SK-N-SH (cell line): ENCODE measurements around the gene FOXK1. TPM values are rescaled to one million over a fixed set of nuclear protein-coding genes. Genes with fewer than 3 reads are reported as not detected.

Experiments
- CTCF ChIA-PET: fragments of 300-600, 350-600 bp; formaldehyde crosslinking; extraction: SDS; loops from one replicate; lab custom pipeline; 2021; lab: Yijun Ruan, JAX
- POLR2A ChIA-PET: fragments of 350-600 bp; sonication (Branson Sonifier 250); formaldehyde crosslinking; extraction: SDS; loops from one replicate; lab custom pipeline; 2020; ENCODE audit warnings: antibody characterized with exemption, inconsistent platforms; lab: Yijun Ruan, JAX
- DNase-seq: peaks from one replicate; pipeline ENCODE4 v3.0.0; 2012
- H2AFZ ChIP-seq: fragments of 200-600 bp; sonication (generic); 2 replicates; pipeline ENCODE4 v1.8.1; 2016; ENCODE audit warnings: antibody characterized with exemption, mild to moderate bottlenecking, low read depth
- H3F3A ChIP-seq: fragments of 200-600 bp; sonication (generic); replicated peaks from 2 replicates; pipeline ENCODE3; 2016; ENCODE audit warnings: antibody characterized with exemption, mild to moderate bottlenecking; ENCODE audit not compliant: insufficient read depth
- H3K27ac ChIP-seq, 2 experiments: fragments of 200-500 bp in 1 of 2; fragments of 200-600 bp in 1 of 2; sonication (Bioruptor generic) in 1 of 2; sonication (generic), shearing (Covaris generic) in 1 of 2; 2 replicates each; pipeline versions ENCODE4 v1.5.1 to v1.6.1; 2014 to 2016; ENCODE audit warnings: low read depth in 2 of 2, inconsistent platforms in 1 of 2, low read length in 1 of 2, mild to moderate bottlenecking in 1 of 2, mixed read lengths in 1 of 2
- H3K27me3 ChIP-seq: fragments of 200-600 bp; sonication (generic), shearing (Covaris generic); 2 replicates; pipeline ENCODE4 v1.6.1; 2016; ENCODE audit warnings: mixed run types; ENCODE audit not compliant: insufficient read depth
- H3K36me3 ChIP-seq, 2 experiments: fragments of 200-500 bp in 1 of 2; fragments of 200-600 bp in 1 of 2; sonication (Bioruptor generic) in 1 of 2; sonication (generic) in 1 of 2; replicated peaks in 1 of 2; 2 replicates each; pipeline versions ENCODE3 to v1.5.1; 2014 to 2016; ENCODE audit warnings: low read length in 1 of 2, mild to moderate bottlenecking in 1 of 2; ENCODE audit not compliant: insufficient read depth in 2 of 2, control insufficient read depth in 1 of 2
- H3K4me1 ChIP-seq, 2 experiments: fragments of 200-500 bp in 1 of 2; fragments of 200-600 bp in 1 of 2; sonication (Bioruptor generic) in 1 of 2; sonication (generic), shearing (Covaris generic) in 1 of 2; 2 replicates each; pipeline versions ENCODE4 v1.5.1 to v1.6.1; 2014 to 2016; ENCODE audit warnings: low read depth in 1 of 2, low read length in 1 of 2, mixed run types in 1 of 2; ENCODE audit not compliant: insufficient read depth in 2 of 2, control insufficient read depth in 1 of 2
- H3K4me2 ChIP-seq: fragments of 200-600 bp; sonication (generic), shearing (Covaris generic); 2 replicates; pipeline ENCODE4 v1.6.1; 2017; ENCODE audit warnings: mixed run types
- H3K4me3 ChIP-seq, 2 experiments: fragments of 200-500 bp in 1 of 2; fragments of 200-600 bp in 1 of 2; sonication (Bioruptor generic) in 1 of 2; sonication (generic), shearing (Covaris generic) in 1 of 2; 2 replicates each; pipeline versions ENCODE4 v1.5.1 to v1.8.1; 2014 to 2016; ENCODE audit warnings: low read depth in 2 of 2, inconsistent platforms in 1 of 2, low read length in 1 of 2, mild to moderate bottlenecking in 1 of 2, mixed read lengths in 1 of 2, moderate library complexity in 1 of 2
- H3K79me2 ChIP-seq: fragments of 200-600 bp; sonication (generic); 2 replicates; pipeline ENCODE4 v1.8.1; 2017; ENCODE audit warnings: mild to moderate bottlenecking; ENCODE audit not compliant: insufficient read depth
- H3K9ac ChIP-seq: fragments of 200-600 bp; sonication (generic); 2 replicates; pipeline ENCODE4 v1.6.1; 2017; ENCODE audit warnings: mixed run types
- H3K9me2 ChIP-seq: fragments of 200-600 bp; sonication (generic); 2 replicates; pipeline ENCODE4 v1.6.1; 2017; ENCODE audit warnings: mixed run types
- H3K9me3 ChIP-seq: fragments of 200-600 bp; sonication (generic); 2 replicates; pipeline ENCODE4 v1.6.1; 2017; ENCODE audit warnings: mixed run types, mild to moderate bottlenecking, moderate library complexity
- H4K20me1 ChIP-seq: fragments of 200-600 bp; sonication (generic); 2 replicates; pipeline ENCODE4 v1.6.1; 2017; ENCODE audit warnings: mild to moderate bottlenecking, mixed run types; ENCODE audit not compliant: insufficient read depth
- ELF1 ChIP-seq: IDR thresholded peaks from 2 replicates; pipeline ENCODE4 v1.4.0; 2012
- EP300 ChIP-seq, 2 experiments: IDR thresholded peaks; 2 replicates each; pipeline versions ENCODE4 v1.4.0 to v1.6.1; 2012; ENCODE audit warnings: borderline replicate concordance in 1 of 2, low read depth in 1 of 2, low read length in 1 of 2
- FOXJ3 ChIP-seq: sonication (generic); formaldehyde crosslinking; IDR thresholded peaks from 2 replicates; pipeline ENCODE4 v1.5.1; 2020; ENCODE audit warnings: mild to moderate bottlenecking, missing genetic modification reagents
- GABPA ChIP-seq: IDR thresholded peaks from 2 replicates; pipeline ENCODE4 v1.4.0; 2012; ENCODE audit warnings: low read depth, mild to moderate bottlenecking
- NFIC ChIP-seq: IDR thresholded peaks from 2 replicates; pipeline ENCODE4 v1.4.0; 2012; ENCODE audit warnings: borderline replicate concordance
- NRF1 ChIP-seq: IDR thresholded peaks from 2 replicates; pipeline ENCODE4 v1.6.1; 2012; ENCODE audit warnings: low read depth, mild to moderate bottlenecking, low read length
- RAD21 ChIP-seq: IDR thresholded peaks from 2 replicates; pipeline ENCODE4 v1.6.1; 2012; ENCODE audit warnings: mild to moderate bottlenecking, low read length
- TCF12 ChIP-seq: IDR thresholded peaks from 2 replicates; pipeline ENCODE4 v1.4.0; 2012
- WGBS: methylation state at CpG from one replicate; pipeline ENCODE4 v1.1.6; 2017; ENCODE audit warnings: low lambda C conversion rate; 5-methylcytosine and 5-hydroxymethylcytosine counted together
- polyA plus RNA-seq, 3 experiments: library from polyadenylated mRNA; depleted of rRNA; stranded (reverse); fragments of >200 nt; gene quantifications; 2 replicates each; pipeline ENCODE4 v1.2.3, GENCODE V29; 2012
- TF ChIP-seq, protein P1 (sequence below): IDR thresholded peaks from 2 replicates; pipeline ENCODE4 v1.4.0; 2012; ENCODE audit warnings: low read depth
- TF ChIP-seq, protein P2 (sequence below): IDR thresholded peaks from 2 replicates; pipeline ENCODE4 v1.4.0; 2012; ENCODE audit warnings: low read depth, borderline replicate concordance
- TF ChIP-seq, protein P3 (sequence below): fragments of 150-350 bp; IDR thresholded peaks from 2 replicates; pipeline ENCODE4 v1.6.1; 2016; ENCODE audit warnings: mild to moderate bottlenecking, low read depth, low read length
- TF ChIP-seq, protein P4 (sequence below): IDR thresholded peaks from 2 replicates; pipeline ENCODE4 v1.4.0; 2012; ENCODE audit warnings: low read depth, borderline replicate concordance
- TF ChIP-seq, protein P5 (sequence below): fragments of 150-350 bp; IDR thresholded peaks from 2 replicates; pipeline ENCODE4 v1.6.1; 2017; ENCODE audit warnings: antibody characterized with exemption, low read length, low read depth, borderline replicate concordance

Gene FOXK1
- polyA plus RNA-seq, 1 of the 3 experiments (the other 2 are of a cell fraction) = 4.7 TPM

DNA sequence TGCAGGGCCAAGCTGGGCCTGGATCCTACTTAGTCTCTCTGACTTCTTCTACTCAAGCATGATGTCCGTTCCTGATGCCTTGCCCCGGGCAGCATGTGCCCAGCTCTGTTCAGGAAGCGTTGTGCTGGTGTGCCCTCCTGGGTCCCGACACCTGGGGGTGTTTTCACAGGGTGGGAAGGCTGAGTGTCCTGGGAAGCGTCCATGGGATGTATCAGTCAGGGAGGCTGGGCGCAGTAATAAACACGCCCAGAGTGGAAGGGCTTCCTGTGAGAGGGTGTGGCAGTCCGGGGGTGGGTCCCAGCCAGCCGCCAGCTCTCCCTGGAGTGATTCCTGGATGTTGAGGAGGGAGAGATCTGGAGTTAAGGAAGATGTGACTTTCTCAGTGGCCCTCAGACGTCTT lies 29.0 kb downstream of the FOXK1 start:
- Histone ChIP-seq H3K4me2 (no peak overlapping the region), H3K9me3 (no peaks in the 10 kb centered on the region), H3K9me2 (no peaks in the 10 kb centered on the region), H3K36me3 (no peaks in the 10 kb centered on the region), H3K9ac (no peak overlapping the region), H3K4me3 (no peak overlapping the region), H3K79me2 (peaks cover 100% of the 10 kb centered on the region), H4K20me1 (peaks cover 47% of the 10 kb centered on the region), H3K27me3 (no peaks in the 10 kb centered on the region), H2AFZ (no peak overlapping the region), H3K4me1 (peaks cover 2 to 9% of the 10 kb centered on the region in 2 experiments; a peak in 2 of 4 replicates), H3K27ac (no peak overlapping the region), H3F3A (no peaks in the 10 kb centered on the region)
- POLR2A ChIA-PET = no interaction called here
- 94% methylated on average over 10 of the region's 10 CpGs for WGBS
- TF ChIP-seq, protein P1, sequence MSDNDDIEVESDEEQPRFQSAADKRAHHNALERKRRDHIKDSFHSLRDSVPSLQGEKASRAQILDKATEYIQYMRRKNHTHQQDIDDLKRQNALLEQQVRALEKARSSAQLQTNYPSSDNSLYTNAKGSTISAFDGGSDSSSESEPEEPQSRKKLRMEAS = no peak
- TF ChIP-seq FOXJ3 = no peak
- no peak for TF ChIP-seq GABPA
- TF ChIP-seq, protein P2, sequence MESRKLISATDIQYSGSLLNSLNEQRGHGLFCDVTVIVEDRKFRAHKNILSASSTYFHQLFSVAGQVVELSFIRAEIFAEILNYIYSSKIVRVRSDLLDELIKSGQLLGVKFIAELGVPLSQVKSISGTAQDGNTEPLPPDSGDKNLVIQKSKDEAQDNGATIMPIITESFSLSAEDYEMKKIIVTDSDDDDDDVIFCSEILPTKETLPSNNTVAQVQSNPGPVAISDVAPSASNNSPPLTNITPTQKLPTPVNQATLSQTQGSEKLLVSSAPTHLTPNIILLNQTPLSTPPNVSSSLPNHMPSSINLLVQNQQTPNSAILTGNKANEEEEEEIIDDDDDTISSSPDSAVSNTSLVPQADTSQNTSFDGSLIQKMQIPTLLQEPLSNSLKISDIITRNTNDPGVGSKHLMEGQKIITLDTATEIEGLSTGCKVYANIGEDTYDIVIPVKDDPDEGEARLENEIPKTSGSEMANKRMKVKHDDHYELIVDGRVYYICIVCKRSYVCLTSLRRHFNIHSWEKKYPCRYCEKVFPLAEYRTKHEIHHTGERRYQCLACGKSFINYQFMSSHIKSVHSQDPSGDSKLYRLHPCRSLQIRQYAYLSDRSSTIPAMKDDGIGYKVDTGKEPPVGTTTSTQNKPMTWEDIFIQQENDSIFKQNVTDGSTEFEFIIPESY = no peak
- TF ChIP-seq, protein P3, sequence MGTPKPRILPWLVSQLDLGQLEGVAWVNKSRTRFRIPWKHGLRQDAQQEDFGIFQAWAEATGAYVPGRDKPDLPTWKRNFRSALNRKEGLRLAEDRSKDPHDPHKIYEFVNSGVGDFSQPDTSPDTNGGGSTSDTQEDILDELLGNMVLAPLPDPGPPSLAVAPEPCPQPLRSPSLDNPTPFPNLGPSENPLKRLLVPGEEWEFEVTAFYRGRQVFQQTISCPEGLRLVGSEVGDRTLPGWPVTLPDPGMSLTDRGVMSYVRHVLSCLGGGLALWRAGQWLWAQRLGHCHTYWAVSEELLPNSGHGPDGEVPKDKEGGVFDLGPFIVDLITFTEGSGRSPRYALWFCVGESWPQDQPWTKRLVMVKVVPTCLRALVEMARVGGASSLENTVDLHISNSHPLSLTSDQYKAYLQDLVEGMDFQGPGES = no peak
- no peak for TF ChIP-seq ELF1
- TF ChIP-seq EP300 (IDR thresholded peaks at IDR 0.05; ENCODE audit: borderline replicate concordance in 1 of 2, low read depth in 1 of 2, low read length in 1 of 2) = no peak
- TF ChIP-seq TCF12 = no peak
- TF ChIP-seq, protein P4, sequence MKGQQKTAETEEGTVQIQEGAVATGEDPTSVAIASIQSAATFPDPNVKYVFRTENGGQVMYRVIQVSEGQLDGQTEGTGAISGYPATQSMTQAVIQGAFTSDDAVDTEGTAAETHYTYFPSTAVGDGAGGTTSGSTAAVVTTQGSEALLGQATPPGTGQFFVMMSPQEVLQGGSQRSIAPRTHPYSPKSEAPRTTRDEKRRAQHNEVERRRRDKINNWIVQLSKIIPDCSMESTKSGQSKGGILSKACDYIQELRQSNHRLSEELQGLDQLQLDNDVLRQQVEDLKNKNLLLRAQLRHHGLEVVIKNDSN = no peak
- no peak for TF ChIP-seq NRF1
- TF ChIP-seq, protein P5, sequence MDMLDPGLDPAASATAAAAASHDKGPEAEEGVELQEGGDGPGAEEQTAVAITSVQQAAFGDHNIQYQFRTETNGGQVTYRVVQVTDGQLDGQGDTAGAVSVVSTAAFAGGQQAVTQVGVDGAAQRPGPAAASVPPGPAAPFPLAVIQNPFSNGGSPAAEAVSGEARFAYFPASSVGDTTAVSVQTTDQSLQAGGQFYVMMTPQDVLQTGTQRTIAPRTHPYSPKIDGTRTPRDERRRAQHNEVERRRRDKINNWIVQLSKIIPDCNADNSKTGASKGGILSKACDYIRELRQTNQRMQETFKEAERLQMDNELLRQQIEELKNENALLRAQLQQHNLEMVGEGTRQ = no peak
- TF ChIP-seq NFIC = no peak
- DNase-seq = peak; percentile 27
- CTCF ChIA-PET = interaction anchor here (0.7 to 2.0 kb wide), 3 partner anchors 9 to 20 kb away, joined by 3 to 7 read pairs (median 5); no protein-coding TSS in a partner anchor

DNA sequence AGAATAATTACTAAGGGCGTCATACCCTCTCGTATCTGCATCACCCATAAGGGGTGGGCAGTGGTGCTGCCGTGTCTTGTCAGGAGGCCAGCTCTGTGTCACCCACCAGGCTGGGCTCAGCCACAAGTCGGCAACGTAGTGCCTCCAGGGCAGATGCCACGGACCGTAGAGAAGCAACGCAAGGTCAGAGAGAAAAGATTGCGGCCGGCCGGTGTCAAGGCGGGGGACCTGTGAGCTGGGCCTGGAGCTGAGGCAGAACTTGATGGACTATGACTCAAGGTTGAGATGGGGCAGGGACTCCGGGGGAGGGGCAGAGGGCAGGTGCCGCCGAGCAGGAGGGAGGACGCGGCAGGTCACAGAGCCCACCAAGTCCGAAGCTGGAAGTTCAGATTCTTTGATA lies 29.5 kb downstream of the FOXK1 start:
- Histone ChIP-seq H2AFZ (no peak overlapping the region), H3K27me3 (no peaks in the 10 kb centered on the region), H3K4me3 (no peak overlapping the region), H3F3A (no peaks in the 10 kb centered on the region), H3K9me2 (no peaks in the 10 kb centered on the region), H4K20me1 (peaks cover 47% of the 10 kb centered on the region), H3K36me3 (no peaks in the 10 kb centered on the region), H3K27ac (no peak overlapping the region), H3K79me2 (peaks cover 100% of the 10 kb centered on the region), H3K9me3 (no peaks in the 10 kb centered on the region), H3K9ac (no peak overlapping the region), H3K4me2 (no peak overlapping the region), H3K4me1 (peaks cover 2 to 4% of the 10 kb centered on the region in 2 experiments; a peak in 2 of 4 replicates)
- WGBS = 91% methylated on average over 15 of the region's 18 CpGs
- TF ChIP-seq ELF1 (no peak), RAD21 (no peak)
- TF ChIP-seq, protein P4 = no peak
- DNase-seq = no peak
- ChIA-PET POLR2A (interaction anchor here (0.5 kb wide), 1 partner anchor 137 kb away, joined by 3 read pairs; no protein-coding TSS in a partner anchor), CTCF (interaction anchor here (1.6 to 2.0 kb wide), 2 partner anchors 9 to 13 kb away, joined by 5 to 7 read pairs; no protein-coding TSS in a partner anchor)
